GM10266 (cell line): Measurements from ENCODE around the gene WIPF1.

Experiments
- DNase-seq: peaks from one replicate; pipeline ENCODE4 v3.0.0; 2012; ENCODE audit errors: extremely low spot score
- CTCF ChIP-seq: IDR thresholded peaks from 2 replicates; pipeline ENCODE4 v1.5.1; 2012; ENCODE audit warnings: mild to moderate bottlenecking, low read depth; ENCODE audit not compliant: control insufficient read depth, insufficient read depth; ENCODE audit errors: missing control alignments

Gene WIPF1

GRCh38 chr2:174597009-174597344 lies 627 bp downstream of the WIPF1 start:
- DNase-seq = no peak
- no peak for TF ChIP-seq CTCF

- TF ChIP-seq CTCF = no peak
- DNase-seq = no peak
Measured at GRCh38 chr2:174595891-174596397, 1.7 kb downstream of the WIPF1 start.

GRCh38 chr2:174595116-174595809 lies 2.3 kb downstream of the WIPF1 start:
- DNase-seq = no peak
- no peak for TF ChIP-seq CTCF

- DNase-seq = no peak
- TF ChIP-seq CTCF = no peak
Measured at GRCh38 chr2:174594456-174594855, 3.1 kb downstream of the WIPF1 start.

- peak; percentile 46 for DNase-seq
Measured at GRCh38 chr2:174593574-174594203, 3.9 kb downstream of the WIPF1 start.

GRCh38 chr2:174593041-174593440 lies 4.6 kb downstream of the WIPF1 start:
- no peak for TF ChIP-seq CTCF

More at GRCh38 chr2:174593574-174594203, 3.9 kb downstream of the WIPF1 start:
- no peak for TF ChIP-seq CTCF

GRCh38 chr2:174591740-174592139 lies 5.9 kb downstream of the WIPF1 start:
- no peak for TF ChIP-seq CTCF
- DNase-seq = no peak

More at GRCh38 chr2:174593041-174593440, 4.6 kb downstream of the WIPF1 start:
- no peak for DNase-seq
